Esophagus muscularis mucosa (tissue), 4 donors: ENCODE results near the gene ACTR1B. TPM values are rescaled to one million over a fixed set of nuclear protein-coding genes. Genes with fewer than 3 reads are reported as not detected.
"Not testable (repeated sequence)": the region's sequence is repeated elsewhere in the genome, so short reads cannot be mapped to it uniquely, and the experiment has no call there.

Source experiments
- DNase-seq: peaks from one replicate; pipeline ENCODE4 v3.0.0-alpha.2; 2017; ENCODE audit errors: extremely low spot score
- H3K27ac ChIP-seq, 4 donors: fragments of 200-600 bp; sonication (generic); replicated peaks in 1 of 4; 1 replicate in 3 of 4; 2 replicates in 1 of 4; pipeline ENCODE4 v1.5.1; 2016 to 2019; ENCODE audit warnings: mild to moderate bottlenecking in 1 of 4
- H3K27me3 ChIP-seq, 4 donors: fragments of 200-600 bp; sonication (generic); one replicate each; pipeline versions ENCODE4 v1.5.1 to v1.6.0; 2016 to 2019
- H3K36me3 ChIP-seq, 4 donors: fragments of 200-600 bp; sonication (generic); one replicate each; pipeline ENCODE4 v1.5.1; 2016 to 2019
- H3K4me1 ChIP-seq, 4 donors: fragments of 200-600 bp; sonication (generic); one replicate each; pipeline ENCODE4 v1.5.1; 2016 to 2019
- H3K4me3 ChIP-seq, 4 donors: fragments of 200-600 bp; sonication (generic); 1 replicate in 2 of 4; 2 replicates in 2 of 4; pipeline ENCODE4 v1.5.1; 2016 to 2019; ENCODE audit warnings: mild to moderate bottlenecking in 4 of 4, moderate library complexity in 1 of 4
- H3K9me3 ChIP-seq, 4 donors: fragments of 200-600 bp; sonication (generic); 1 replicate in 3 of 4; 2 replicates in 1 of 4; pipeline ENCODE4 v1.5.1; 2016 to 2019
- CTCF ChIP-seq, 3 experiments: fragments of 200-600 bp in 2 of 3; fragments of 450-650 bp in 1 of 3; sonication (generic) in 2 of 3; IDR thresholded peaks; one replicate each; pipeline ENCODE4 v1.5.1; 2017 to 2019; ENCODE audit warnings: antibody characterized with exemption in 3 of 3, mild to moderate bottlenecking in 2 of 3, moderate library complexity in 1 of 3
- EP300 ChIP-seq: sonication (generic); formaldehyde crosslinking; IDR thresholded peaks from one replicate; pipeline ENCODE4 v1.6.1; 2017; ENCODE audit warnings: antibody characterized with exemption
- POLR2A ChIP-seq: fragments of 450-650 bp; IDR thresholded peaks from one replicate; pipeline ENCODE4 v1.6.1; 2017; ENCODE audit warnings: antibody characterized with exemption, moderate library complexity, mild to moderate bottlenecking, low read depth
- POLR2AphosphoS5 ChIP-seq, 2 donors: sonication (generic); formaldehyde crosslinking; IDR thresholded peaks; one replicate each; pipeline ENCODE4 v1.6.1; 2017; ENCODE audit warnings: antibody characterized with exemption in 2 of 2
- WGBS: methylation state at CpG from one replicate; pipeline ENCODE4 v1.1.5; 2018; 5-methylcytosine and 5-hydroxymethylcytosine counted together
- intact Hi-C: fragments of 100-400 bp; cut with DNase I; formaldehyde crosslinking; loops from one replicate; pipeline ENCODE4 v1.15.1; 2023
- total RNA-seq, 4 donors: library from RNA; depleted of rRNA; stranded (reverse); fragments of >200 nt; gene quantifications; one replicate each; pipeline versions ENCODE4 v1.1.0 to v1.2.1, GENCODE V29; 2016

ACTR1B gene
- 10 to 100 TPM; 74.3 to 89.2 (median 83.9) TPM for total RNA-seq

GRCh38 chr2:97663962-97664635 is at the start of gene ACTR1B:
ACTR1B (minus strand) TSS chr2:97664044; CDS start chr2:97663890, 154 bp downstream.
- DNase-seq: peak; percentile 99
- TF ChIP-seq CTCF (IDR thresholded peaks at IDR 0.05) (peak; percentile 44 to 74 (median 68)), POLR2AphosphoS5 (IDR thresholded peaks at IDR 0.05) (peak; percentile 90 to 96), EP300 (no peak), POLR2A (no peak)
- Histone ChIP-seq H3K4me1 (peaks cover 31 to 37% (median 35%) of the 10 kb centered on the region in 4 donors), H3K9me3 (no peaks in the 10 kb centered on the region), H3K27me3 (no peaks in the 10 kb centered on the region), H3K27ac (peak within 1 kb of the TSS; percentile 88 to 98 (median 94)), H3K4me3 (peak within 1 kb of the TSS; percentile 67 to 85 (median 76)), H3K36me3 (peaks cover 2 to 24% (median 10%) of the 10 kb centered on the region in 4 donors)
- WGBS: 0% methylated on average over 36 of the region's 60 CpGs
- intact Hi-C loops: loop anchor here (2.0 to 5.0 kb wide), 3 partner anchors 19 to 72 kb away; no protein-coding TSS in a partner anchor

- intact Hi-C loops: no loop called here
- 80% methylated on average over 11 of the region's 11 CpGs for WGBS
- no peak for DNase-seq
These were observed 49.0 kb upstream of the ACTR1B start for GRCh38 chr2:97712693-97713295.

DNA sequence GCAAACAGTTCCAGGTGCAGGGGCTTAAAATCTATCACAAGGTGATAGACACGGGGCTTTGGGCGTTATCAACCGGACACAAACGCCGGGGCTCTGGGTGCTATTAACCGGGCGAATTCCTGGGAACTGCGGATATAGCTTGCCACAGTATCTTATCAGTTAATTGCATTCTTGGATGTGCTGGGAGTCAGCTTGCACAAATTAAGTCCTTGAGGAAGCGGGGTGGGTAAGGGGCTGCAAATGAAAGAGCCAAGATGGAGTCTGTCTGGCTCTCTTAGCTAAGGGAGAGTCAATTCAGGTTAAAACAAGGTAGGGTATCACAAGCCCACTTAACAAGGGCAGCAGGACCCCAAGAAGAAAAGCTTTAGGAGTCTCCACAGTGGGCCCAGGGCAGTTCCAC is 48.3 kb upstream of the ACTR1B start:
- H3K27ac ChIP-seq, H3K36me3 ChIP-seq, H3K4me3 ChIP-seq, H3K9me3 ChIP-seq, H3K4me1 ChIP-seq, intact Hi-C loops, DNase-seq: not testable (repeated sequence)
- H3K27me3 ChIP-seq: peaks cover 0 to 20% (median 0%) of the 10 kb centered on the region in 4 donors
- 89% methylated on average over 9 of the region's 9 CpGs for WGBS

More at GRCh38 chr2:97712693-97713295, 49.0 kb upstream of the ACTR1B start:
- TF ChIP-seq POLR2AphosphoS5 (IDR thresholded peaks at IDR 0.05) (no peak), CTCF (IDR thresholded peaks at IDR 0.05) (no peak), POLR2A (no peak), EP300 (no peak)
- H3K36me3 ChIP-seq: no peaks in the 10 kb centered on the region
- no peaks in the 10 kb centered on the region for H3K9me3 ChIP-seq
- H3K27me3 ChIP-seq: peaks cover 0 to 14% (median 0%) of the 10 kb centered on the region in 4 donors
- H3K27ac ChIP-seq: no peak overlapping the region
- no peak overlapping the region for H3K4me3 ChIP-seq
- no peaks in the 10 kb centered on the region for H3K4me1 ChIP-seq

DNA sequence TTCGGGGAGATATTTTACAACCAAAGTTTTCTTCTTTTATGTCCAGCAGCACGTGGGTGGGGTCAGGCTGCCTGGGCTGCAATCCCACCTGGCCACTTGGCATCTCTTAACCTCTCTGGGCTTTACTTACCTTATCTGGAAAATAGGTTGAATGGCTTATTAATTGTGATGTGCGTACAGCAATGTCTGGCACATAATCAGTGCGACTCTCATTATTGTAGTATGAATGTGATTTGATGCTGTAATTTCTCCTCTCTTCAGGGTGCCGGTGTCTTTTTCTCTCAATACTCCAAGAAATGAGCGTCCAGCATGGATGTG is 47.5 kb upstream of the ACTR1B start:
- WGBS: 94% methylated on average over 6 of the region's 6 CpGs
- H3K36me3 ChIP-seq: no peaks in the 10 kb centered on the region
- H3K27me3 ChIP-seq: peaks cover 0 to 23% (median 0%) of the 10 kb centered on the region in 4 donors
- no peak overlapping the region for H3K27ac ChIP-seq
- intact Hi-C loops: no loop called here
- H3K4me3 ChIP-seq: no peak overlapping the region
- H3K4me1 ChIP-seq: no peaks in the 10 kb centered on the region
- TF ChIP-seq CTCF (IDR thresholded peaks at IDR 0.05) (no peak), POLR2A (no peak), EP300 (no peak), POLR2AphosphoS5 (IDR thresholded peaks at IDR 0.05) (no peak)
- no peaks in the 10 kb centered on the region for H3K9me3 ChIP-seq
- DNase-seq: no peak

DNA sequence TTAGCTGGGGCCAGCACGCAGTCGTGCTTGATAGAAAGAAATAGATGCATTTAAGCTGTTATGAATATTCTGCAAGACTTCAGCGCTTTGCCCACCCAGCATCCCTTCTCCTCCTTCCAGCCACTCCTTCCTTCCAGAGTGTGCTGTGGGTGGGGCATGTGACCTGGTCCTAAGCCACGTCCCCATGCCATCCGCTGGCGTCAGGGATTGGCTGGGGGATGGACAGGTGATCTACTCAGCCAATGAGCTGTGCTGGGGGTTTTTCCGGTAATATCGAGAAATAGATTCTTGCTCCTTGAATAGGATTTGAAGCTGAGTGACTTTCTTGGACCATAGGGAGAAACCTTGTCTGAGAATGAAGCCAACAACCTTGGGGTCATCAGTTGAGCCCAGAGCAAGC is 44.8 kb upstream of the ACTR1B start:
- TF ChIP-seq POLR2A: no peak
- H3K4me1 ChIP-seq: no peaks in the 10 kb centered on the region
- no peaks in the 10 kb centered on the region for H3K36me3 ChIP-seq
- H3K4me3 ChIP-seq: no peak overlapping the region
- WGBS: 90% methylated on average over 8 of the region's 8 CpGs
- intact Hi-C loops: loop anchor here (10.0 kb wide), 1 partner anchor 676 kb away; no protein-coding TSS in a partner anchor
- DNase-seq: no peak
- peaks cover 0 to 23% (median 0%) of the 10 kb centered on the region in 4 donors for H3K27me3 ChIP-seq
- H3K9me3 ChIP-seq: no peaks in the 10 kb centered on the region
- H3K27ac ChIP-seq: no peak overlapping the region
